ENCODE results near the gene USP30.
"Not testable (repeated sequence)": the region's sequence is repeated elsewhere in the genome, so short reads cannot be mapped to it uniquely, and the experiment has no call there.

The USP30 gene

DNA sequence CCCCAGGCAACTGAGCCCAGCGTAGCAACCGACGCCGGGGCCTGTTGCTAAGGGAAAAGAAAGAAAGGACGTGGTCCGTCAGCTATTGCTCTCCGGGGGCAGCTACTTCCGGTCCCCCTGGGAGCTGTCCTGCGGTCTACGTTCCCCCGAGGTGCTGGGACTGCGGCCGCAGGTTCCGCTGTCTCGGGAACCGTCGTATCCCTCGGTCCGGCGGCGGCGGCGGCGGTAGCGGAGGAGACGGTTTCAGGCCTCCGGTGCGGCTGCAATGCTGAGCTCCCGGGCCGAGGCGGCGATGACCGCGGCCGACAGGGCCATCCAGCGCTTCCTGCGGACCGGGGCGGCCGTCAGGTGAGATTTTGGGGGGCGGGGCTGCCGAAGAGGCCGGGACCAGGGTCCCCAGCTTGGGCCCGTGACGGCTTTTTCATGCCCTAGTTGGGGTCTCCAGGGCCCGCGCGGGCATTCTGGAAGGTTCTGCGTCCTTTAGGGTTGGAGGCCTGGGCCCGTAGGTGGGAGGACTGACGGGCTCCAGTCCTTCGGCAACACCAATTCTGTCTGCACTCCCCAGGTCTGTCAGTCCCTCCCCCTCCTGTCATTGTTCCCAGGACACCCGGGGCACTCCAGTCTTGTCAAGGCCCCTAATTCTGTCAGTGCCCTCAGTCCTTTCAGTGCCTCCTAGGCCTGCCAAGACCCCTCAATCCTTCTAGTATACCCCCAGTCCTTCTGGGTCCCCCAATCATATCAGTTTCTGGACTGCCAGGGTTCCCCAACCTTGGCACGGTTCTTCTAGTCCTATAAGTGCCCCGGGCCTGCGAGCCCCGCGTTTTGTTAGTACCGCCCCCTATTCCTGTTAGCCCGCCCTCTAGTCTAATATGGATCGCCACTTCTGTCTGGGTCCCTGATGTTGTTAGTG is at the start of gene USP30:
TSS of gene USP30 (plus strand) at position 163 of the 910 bp plus-strand sequence. CDS start at position 266, 103 bp downstream.
- DNase-seq = peak; percentile 77

GRCh38 chr12:109004017-109004416 is 48.4 kb upstream of the USP30 start:
- no peak for DNase-seq

DNA sequence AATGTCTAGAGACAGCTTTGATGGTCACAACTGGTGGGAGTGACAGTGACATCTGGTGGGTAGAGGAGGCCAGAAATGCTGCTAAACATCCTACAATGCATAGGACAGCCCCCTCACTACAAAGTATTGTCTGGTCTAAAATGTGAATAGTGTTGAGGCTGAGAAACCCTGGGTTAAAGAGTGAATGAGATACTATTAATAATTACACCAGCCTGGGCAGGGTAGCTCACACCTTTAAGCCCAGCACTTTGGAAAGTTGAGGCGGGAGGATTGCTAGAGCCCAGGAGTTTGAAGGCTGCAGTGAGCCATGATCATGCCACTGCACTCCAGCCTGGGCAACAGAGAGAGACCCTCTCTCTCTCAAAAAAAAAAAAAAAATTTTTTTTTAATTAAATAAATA is 42.6 kb upstream of the USP30 start:
- no peak for DNase-seq

- no peak for DNase-seq
Measured at GRCh38 chr12:109010259-109010658, 42.1 kb upstream of the USP30 start.

- no peak for DNase-seq
Measured at GRCh38 chr12:109014984-109015765, 37.2 kb upstream of the USP30 start.

- DNase-seq = no peak
Measured at GRCh38 chr12:109016016-109016415, 36.4 kb upstream of the USP30 start.

DNA sequence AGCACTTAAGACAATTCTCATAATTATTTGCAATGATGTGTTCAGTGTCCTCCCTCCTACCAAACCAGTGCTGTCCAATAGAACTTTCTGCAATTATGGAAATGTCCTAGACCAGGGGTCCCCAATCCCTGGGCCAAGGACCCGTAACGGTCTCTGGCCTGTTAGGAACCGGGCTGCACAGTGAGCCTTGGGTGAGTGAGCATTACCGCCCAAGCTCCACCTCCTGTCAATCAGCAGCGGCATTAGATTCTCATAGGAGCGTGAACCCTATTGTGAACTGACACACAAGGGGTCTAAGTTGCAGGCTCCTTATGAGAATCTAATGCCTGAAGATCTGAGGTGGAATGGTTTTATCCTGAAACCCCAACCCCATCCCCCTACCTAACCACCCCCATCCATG is 35.4 kb upstream of the USP30 start:
- no peak for DNase-seq

- no peak for DNase-seq
Measured at GRCh38 chr12:109018296-109018695, 34.1 kb upstream of the USP30 start.

GRCh38 chr12:109020146-109020795 is 32.1 kb upstream of the USP30 start:
- no peak for DNase-seq

DNA sequence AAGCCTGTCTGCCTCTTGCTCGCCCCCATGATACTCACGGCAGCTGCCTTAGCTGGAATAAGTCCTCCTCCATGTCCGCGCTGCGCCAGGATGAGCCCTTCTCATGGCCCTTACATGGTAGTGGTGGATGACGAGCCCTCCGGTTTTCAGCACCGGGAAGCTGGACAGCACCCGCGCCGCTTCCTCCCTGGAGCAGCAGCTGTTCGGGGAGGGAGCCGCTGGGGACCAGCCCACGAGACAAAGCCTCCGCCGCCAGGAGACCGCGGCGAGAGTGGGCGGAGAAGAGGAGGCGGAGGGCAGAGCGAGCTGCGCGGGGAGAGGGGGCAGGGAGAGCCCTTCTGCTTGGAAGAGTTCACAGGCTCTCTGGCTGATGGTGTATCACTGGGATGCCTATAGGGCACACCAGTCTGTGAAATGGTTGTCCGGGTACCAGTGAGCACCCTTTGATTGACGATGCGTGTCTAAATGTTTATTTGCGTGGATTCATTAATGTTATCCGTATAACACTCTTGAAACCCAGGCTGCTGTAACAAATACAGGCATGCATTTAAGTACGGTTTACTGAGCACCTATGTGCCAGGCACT is 31.5 kb upstream of the USP30 start, which contains the start of gene SVOP:
TSS of gene SVOP (minus strand) at position 273 of the 585 bp plus-strand sequence. CDS start at position 73, 200 bp downstream.
- DNase-seq = peak; percentile 38

GRCh38 chr12:109027767-109028166 is 24.6 kb upstream of the USP30 start:
- DNase-seq = no peak

GRCh38 chr12:109028624-109029023 is 23.8 kb upstream of the USP30 start:
- not testable (repeated sequence) for DNase-seq

- no peak for DNase-seq
Measured at GRCh38 chr12:109029411-109029810, 23.0 kb upstream of the USP30 start.

GRCh38 chr12:109033239-109034196 is 18.9 kb upstream of the USP30 start:
- peak; percentile 65 for DNase-seq

GRCh38 chr12:109036975-109037374 is 15.4 kb upstream of the USP30 start:
- DNase-seq = no peak

DNA sequence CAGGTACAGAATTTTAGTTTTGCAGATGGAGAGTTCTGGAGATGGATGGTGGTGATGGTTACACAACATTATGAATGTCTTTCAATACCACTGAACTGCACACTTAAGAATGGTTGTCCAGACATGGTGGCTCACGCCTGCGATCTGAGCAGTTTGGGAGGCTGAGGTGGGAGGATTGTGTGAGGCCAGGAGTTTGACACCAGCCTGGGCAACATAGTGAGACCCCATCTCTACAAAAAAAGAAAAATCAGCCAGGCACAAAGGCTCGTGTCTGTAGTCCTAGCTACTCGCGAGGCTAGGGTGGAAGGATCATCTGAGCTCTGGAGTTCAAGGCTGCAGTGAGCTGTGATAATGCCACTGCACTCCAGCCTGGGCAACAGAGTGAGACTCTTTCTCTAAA is 8.1 kb upstream of the USP30 start:
- DNase-seq = no peak

- DNase-seq = no peak
Measured at GRCh38 chr12:109047081-109047805, 5.1 kb upstream of the USP30 start.

DNA sequence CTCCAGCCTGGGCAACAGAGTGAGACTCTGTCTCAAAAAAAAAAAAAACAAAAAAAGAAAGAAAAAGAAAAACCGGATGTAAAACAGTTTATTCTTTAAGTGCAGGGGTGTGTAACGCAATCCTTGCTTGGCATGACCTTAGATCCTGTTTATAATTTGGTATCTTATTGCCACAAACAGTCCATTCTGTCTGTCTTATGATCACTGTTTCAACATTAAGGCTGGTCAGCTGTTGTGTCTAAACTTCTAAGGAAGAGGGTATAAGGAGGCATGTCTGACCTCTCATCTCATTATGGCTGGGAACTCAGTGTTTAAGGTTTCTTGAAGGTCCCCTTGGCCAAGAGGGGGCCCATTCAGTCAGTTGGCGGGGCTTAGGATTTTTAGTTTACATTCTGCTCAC is 3.7 kb upstream of the USP30 start:
- not testable (repeated sequence) for DNase-seq

- not testable (repeated sequence) for DNase-seq
Measured at GRCh38 chr12:109049794-109050193, 2.6 kb upstream of the USP30 start.

DNA sequence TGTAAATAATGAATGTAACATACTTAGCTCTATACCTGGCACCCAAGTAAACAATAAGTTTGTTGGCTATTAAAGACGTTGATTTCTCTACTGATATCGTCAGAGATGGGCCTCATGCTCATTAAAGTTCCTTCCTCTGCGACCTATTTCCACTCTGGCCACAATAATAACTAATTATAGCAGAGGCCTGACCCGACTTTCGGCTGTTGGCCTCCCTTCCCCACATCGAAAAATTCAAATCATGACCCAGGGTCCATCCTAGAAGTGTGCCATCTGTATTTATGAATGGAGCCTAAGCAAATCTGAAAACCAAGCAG is 321 bp upstream of the USP30 start:
- DNase-seq = no peak

Data from DMS79 (cell line).